Fibroblast of lung (primary cell): Measurements from ENCODE around the gene PI16.

ENCODE experiments used
- CTCF ChIP-seq, 2 donors: IDR thresholded peaks in 1 of 2; conservative IDR thresholded peaks in 1 of 2; 1 replicate in 1 of 2; 2 replicates in 1 of 2; pipeline ENCODE4 v1.5.1; 2011 to 2012; ENCODE audit warnings: low read length in 2 of 2, control low read depth in 1 of 2, inconsistent platforms in 1 of 2, low read depth in 1 of 2, mild to moderate bottlenecking in 1 of 2
- EZH2 ChIP-seq: IDR thresholded peaks from 2 replicates; pipeline ENCODE4 v1.5.1; 2012; ENCODE audit warnings: low read length, control low read depth, mild to moderate bottlenecking; ENCODE audit errors: missing control alignments

- no peak for TF ChIP-seq EZH2
- no peak for TF ChIP-seq CTCF (conservative IDR thresholded peaks at IDR 0.05 in 1 of 2, IDR thresholded peaks at IDR 0.05 in 1 of 2; ENCODE audit: low read depth in 1 of 2, low read length in 2 of 2)
These were observed 17.6 kb downstream of the PI16 start for GRCh38 chr6:36971921-36972673.
